ENCODE results near the gene PPP1R12C. TPM values are rescaled to one million over a fixed set of nuclear protein-coding genes. Genes with fewer than 3 reads are reported as not detected.

Gene PPP1R12C
- total RNA-seq, 4 donors from 2014 or later, result 30.0 to 149 (median 69.6) TPM

- no peak for TF ChIP-seq CTCF (IDR thresholded peaks at IDR 0.05; ENCODE audit: low read depth)
Measured at GRCh38 chr19:55069865-55070197, 47.6 kb downstream of the PPP1R12C start.

GRCh38 chr19:55068950-55069864 is 48.2 kb downstream of the PPP1R12C start:
- TF ChIP-seq CTCF (IDR thresholded peaks at IDR 0.05; ENCODE audit: low read depth), result no peak

GRCh38 chr19:55067869-55068268 is 49.6 kb downstream of the PPP1R12C start:
- no peak for TF ChIP-seq CTCF (IDR thresholded peaks at IDR 0.05; ENCODE audit: low read depth)

- no peak for TF ChIP-seq CTCF (IDR thresholded peaks at IDR 0.05; ENCODE audit: low read depth)
Measured at GRCh38 chr19:55066107-55066709, 51.2 kb downstream of the PPP1R12C start.

GRCh38 chr19:55063492-55063843 is 54.0 kb downstream of the PPP1R12C start:
- TF ChIP-seq CTCF (IDR thresholded peaks at IDR 0.05; ENCODE audit: low read depth), result no peak

GRCh38 chr19:55062735-55063491 is 54.5 kb downstream of the PPP1R12C start, which contains the start of gene RDH13:
TSS of gene RDH13 (minus strand) at chr19:55063148. CDS start at chr19:55063032, 116 bp downstream.
- no peak for TF ChIP-seq CTCF (IDR thresholded peaks at IDR 0.05; ENCODE audit: low read depth)
